ENCODE measurements around the gene MARK2. TPM values are rescaled to one million over a fixed set of nuclear protein-coding genes. Genes with fewer than 3 reads are reported as not detected.
A peak's percentile ranks its signal among the peaks of the same experiment; 100 is the strongest.

MARK2 gene
- total and polyA plus RNA-seq, 2 of the 8 experiments (the other 6 are each of a cell fraction or from before 2014, with no cell fraction given), result 19.3 to 58.5 TPM

- H4K5ac ChIP-seq (ENCODE audit: insufficient read length, low read depth, low read length), result no peak overlapping the region
- H3K9me3 ChIP-seq (ENCODE audit: insufficient read depth in 2 of 2, low read depth in 1 of 2, low read length in 1 of 2), result no peaks in the 10 kb centered on the region
- no peak overlapping the region for H3K4me3 ChIP-seq (ENCODE audit: extremely low read depth in 1 of 4, insufficient read depth in 2 of 4, low read depth in 3 of 4, low read length in 4 of 4)
- H3K27me3 ChIP-seq (replicated peaks in 1 of 4; ENCODE audit: control insufficient read depth in 3 of 4, extremely low read depth in 1 of 4, insufficient read depth in 3 of 4, low read length in 3 of 4), result peaks cover 0 to 8% (median 5%) of the 10 kb centered on the region in 4 experiments; a peak in 3 of 7 replicates
- H3K9ac ChIP-seq (replicated peaks in 1 of 4; ENCODE audit: extremely low read depth in 1 of 4, low read depth in 3 of 4, low read length in 3 of 4), result no peak overlapping the region; a peak in 1 of 7 replicates
- FAIRE-seq (no peak), DNase-seq (ENCODE audit: low read depth in 1 of 2, low spot score in 2 of 2) (no peak)
- H3K4ac ChIP-seq (replicated peaks; ENCODE audit: insufficient read length, low read depth, low read length), result no peak overlapping the region
- no peaks in the 10 kb centered on the region for H3K36me3 ChIP-seq (ENCODE audit: control insufficient read depth in 2 of 4, insufficient read depth in 4 of 4, low read length in 3 of 4)
- no peak overlapping the region for H2BK20ac ChIP-seq (ENCODE audit: low read length)
- H2AFZ ChIP-seq (ENCODE audit: low read length), result no peak overlapping the region
- peak overlapping the region; percentile 14 for H2BK120ac ChIP-seq (replicated peaks; ENCODE audit: low read depth, low read length)
- H4K91ac ChIP-seq (replicated peaks; ENCODE audit: insufficient read length, low read length), result peak overlapping the region; percentile 42
- no peak overlapping the region for H2AK5ac ChIP-seq (ENCODE audit: low read depth, low read length)
- H3K4me1 ChIP-seq (replicated peaks in 1 of 4; ENCODE audit: control insufficient read depth in 3 of 4, insufficient read depth in 4 of 4, low read length in 3 of 4), result peaks cover 0 to 4% (median 0%) of the 10 kb centered on the region in 4 experiments; a peak in 1 of 7 replicates
- ChIA-PET CTCF (ENCODE audit: partially characterized antibody) (interaction anchor here (0.6 to 3.8 kb wide), 10 partner anchors 10 to 96 kb away, joined by 3 to 29 read pairs (median 4); no protein-coding TSS in a partner anchor), POLR2A (ENCODE audit: partially characterized antibody) (interaction anchor here (1.3 to 11.5 kb wide), 3 partner anchors 15 to 55 kb away, joined by 3 to 173 read pairs (median 5); partner anchors contain the start of gene RCOR2)
- H4K20me1 ChIP-seq (replicated peaks in 1 of 2; ENCODE audit: control insufficient read depth in 1 of 2, insufficient read depth in 2 of 2, low read length in 2 of 2), result no peaks in the 10 kb centered on the region
- no peak overlapping the region for H2BK5ac ChIP-seq (ENCODE audit: low read depth, low read length)
- 0 out of 2 replicates have a peak overlapping the region, but pooled peaks have one; percentile 9 for H3K18ac ChIP-seq (ENCODE audit: extremely low read depth, low read length)
- H3K27ac ChIP-seq (ENCODE audit: low read depth, low read length), result no peak overlapping the region
- no peak overlapping the region for H3K14ac ChIP-seq (ENCODE audit: insufficient read length)
- no peaks in the 10 kb centered on the region for H3K79me2 ChIP-seq (ENCODE audit: control insufficient read depth in 1 of 2, insufficient read depth in 2 of 2, low read length in 2 of 2)
- H2BK12ac ChIP-seq (ENCODE audit: low read depth, low read length), result 0 out of 2 replicates have a peak overlapping the region, but pooled peaks have one; percentile 23
- H4K8ac ChIP-seq (ENCODE audit: extremely low read depth, insufficient read depth, low read length), result no peak overlapping the region; the same call in 1 of the 2 replicates
- no peaks in the 10 kb centered on the region; the same call in 1 of the 2 replicates for H3K23me2 ChIP-seq (ENCODE audit: low read depth, low read length)
- no peak overlapping the region for H2BK15ac ChIP-seq (ENCODE audit: low read length)
- H3K79me1 ChIP-seq (ENCODE audit: low read depth, low read length), result no peaks in the 10 kb centered on the region
- H3K56ac ChIP-seq (replicated peaks; ENCODE audit: insufficient read length, low read depth, low read length), result no peak overlapping the region
- H3K23ac ChIP-seq (ENCODE audit: insufficient read length), result no peak overlapping the region
- TF ChIP-seq JUND (IDR thresholded peaks at IDR 0.05; ENCODE audit: low read length), result no peak
- TF ChIP-seq TAF1 (IDR thresholded peaks at IDR 0.05; ENCODE audit: low read depth, low read length), result no peak
- no peak for TF ChIP-seq EP300 (IDR thresholded peaks at IDR 0.05; ENCODE audit: borderline replicate concordance in 1 of 2, low read depth in 2 of 2, low read length in 2 of 2)
- TF ChIP-seq MAX (IDR thresholded peaks at IDR 0.05), result no peak
- no peak for TF ChIP-seq POLR2A (IDR thresholded peaks at IDR 0.05; ENCODE audit: control extremely low read depth in 1 of 2, low read depth in 2 of 2, low read length in 2 of 2)
- TF ChIP-seq NRF1 (IDR thresholded peaks at IDR 0.05; ENCODE audit: low read depth, low read length), result no peak
- no peak for TF ChIP-seq SAP30 (IDR thresholded peaks at IDR 0.05; ENCODE audit: insufficient read depth, insufficient replicate concordance, low read length)
- no peak for TF ChIP-seq CHD2 (IDR thresholded peaks at IDR 0.05; ENCODE audit: low read length)
- TF ChIP-seq GABPA (IDR thresholded peaks at IDR 0.05; ENCODE audit: borderline replicate concordance, insufficient read depth, low read length), result no peak
- no peak for TF ChIP-seq RFX5 (IDR thresholded peaks at IDR 0.05; ENCODE audit: borderline replicate concordance, low read depth, low read length)
- 85% methylated on average over 12 of the region's 12 CpGs; no CpG with 5 or more reads in 1 of the 2 experiments for WGBS, 2 experiments (ENCODE audit: extremely low coverage in 1 of 2, insufficient coverage in 1 of 2, insufficient read length in 1 of 2, insufficient replicate concordance in 2 of 2, low coverage in 1 of 2, low lambda C conversion rate in 2 of 2, missing lambda C conversion rate in 1 of 2)
- H3K4me2 ChIP-seq (ENCODE audit: insufficient read depth in 1 of 2, low read depth in 2 of 2, low read length in 2 of 2), result no peak overlapping the region
Measured at GRCh38 chr11:63931876-63932275, 93.0 kb downstream of the MARK2 start.
